HUDEP-2 (cell line): ENCODE measurements around the gene KCNK18.

Source experiments
- DNase-seq, 76 experiments: peaks; one replicate each; lab custom pipeline; 2025; ENCODE audit not compliant: unreplicated experiment in 76 of 76; lab: John Stamatoyannopoulos, UW

The KCNK18 gene

GRCh38 chr10:117197189-117197588 is at the start of gene KCNK18:
Gene KCNK18, plus strand, starts transcription at chr10:117197489. Its CDS starts 0 bp downstream, at chr10:117197489.
- DNase-seq = no peak

GRCh38 chr10:117148284-117148683 is 49.0 kb upstream of the KCNK18 start:
- DNase-seq = no peak

DNA sequence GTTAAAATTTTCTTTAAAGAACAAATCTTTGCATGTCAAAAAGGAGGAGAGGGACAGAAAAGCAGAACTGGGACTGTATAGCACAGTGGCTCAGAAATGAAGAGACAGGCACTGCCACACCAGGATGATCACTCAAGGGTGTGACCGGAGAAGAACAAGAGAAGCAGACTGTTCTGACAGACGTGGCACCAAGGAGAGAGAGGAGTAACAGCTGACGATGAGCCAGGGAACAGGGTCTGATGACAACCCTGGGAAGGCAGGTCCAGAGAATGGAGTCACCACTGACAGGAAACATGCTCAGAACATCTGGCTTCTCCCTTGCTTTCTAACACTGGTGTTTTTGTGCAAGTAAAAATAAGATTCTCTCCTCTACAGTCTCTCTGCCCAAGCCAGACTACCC is 44.6 kb upstream of the KCNK18 start:
- DNase-seq = no peak

DNA sequence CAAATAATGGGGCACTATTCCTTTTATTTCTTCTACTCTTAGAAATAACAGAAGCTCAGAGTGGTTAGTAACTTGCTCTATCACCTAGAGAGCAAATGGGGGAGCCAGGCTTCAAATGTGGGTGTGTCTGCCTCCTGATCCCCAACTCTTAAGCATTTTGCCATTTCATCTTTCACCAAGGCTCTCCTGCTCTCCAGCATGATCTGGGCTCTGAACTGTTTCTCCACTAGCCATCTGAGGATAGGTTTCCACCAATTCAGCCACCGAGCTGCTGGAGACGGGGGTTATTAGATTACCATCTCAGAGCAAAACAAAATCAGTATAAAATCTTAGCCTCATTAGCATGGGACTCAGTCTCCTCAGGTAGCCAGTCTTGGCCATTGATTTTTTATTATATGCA is 39.0 kb upstream of the KCNK18 start:
- no peak for DNase-seq

- DNase-seq = no peak
These were observed 37.9 kb upstream of the KCNK18 start for GRCh38 chr10:117159390-117159789.

DNA sequence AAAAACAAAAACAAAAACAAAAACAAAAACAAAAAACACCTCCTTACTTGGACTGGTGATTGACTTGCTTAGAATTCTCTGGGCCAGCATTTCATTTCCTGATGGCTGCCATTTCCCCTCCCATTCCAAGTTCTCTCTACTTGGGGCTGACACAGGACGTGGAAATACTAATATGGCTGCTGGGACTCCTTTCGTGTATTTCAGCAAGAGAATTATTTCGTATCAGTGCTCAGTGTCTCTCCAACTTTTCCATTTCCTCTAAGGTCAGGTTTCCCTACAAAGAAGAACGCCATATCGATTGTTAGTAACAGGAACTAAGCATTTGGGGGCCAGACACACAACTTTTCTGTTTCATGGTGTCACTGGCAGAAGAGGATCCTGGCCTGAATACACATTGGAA is 36.7 kb upstream of the KCNK18 start:
- no peak for DNase-seq

GRCh38 chr10:117161386-117162033 is 35.8 kb upstream of the KCNK18 start:
- DNase-seq = no peak

GRCh38 chr10:117162093-117163060 is 34.9 kb upstream of the KCNK18 start:
- no peak for DNase-seq

GRCh38 chr10:117163061-117163953 is 34.0 kb upstream of the KCNK18 start:
- no peak for DNase-seq

DNA sequence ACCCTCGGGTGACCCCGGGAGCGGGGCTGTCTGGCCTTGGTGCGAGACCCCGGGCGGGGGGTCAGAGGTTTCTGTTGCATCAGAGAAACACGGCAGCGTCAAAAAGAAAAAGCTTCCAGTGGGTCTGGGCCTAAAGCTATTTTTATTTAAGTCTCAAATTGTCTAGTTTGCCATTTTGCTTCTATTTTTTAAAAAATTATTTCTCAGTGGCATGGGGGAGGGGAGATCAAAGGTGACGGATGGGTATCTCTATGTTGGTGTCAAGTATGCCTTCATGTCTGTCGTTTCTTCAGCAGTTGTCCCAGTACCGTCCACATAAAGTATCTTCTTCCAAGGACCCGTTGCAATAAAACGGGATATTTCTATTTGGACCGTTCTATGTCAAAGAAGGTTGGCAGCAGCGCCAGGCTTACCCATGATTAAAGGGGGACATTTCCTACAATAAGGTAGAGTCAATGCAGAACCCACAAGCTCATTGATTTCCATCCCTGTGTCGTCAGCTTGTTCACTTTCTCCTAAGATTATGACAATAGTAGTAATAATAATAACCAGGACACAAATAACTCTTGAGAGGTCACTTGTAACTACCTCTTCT is 33.2 kb upstream of the KCNK18 start:
- no peak for DNase-seq

DNA sequence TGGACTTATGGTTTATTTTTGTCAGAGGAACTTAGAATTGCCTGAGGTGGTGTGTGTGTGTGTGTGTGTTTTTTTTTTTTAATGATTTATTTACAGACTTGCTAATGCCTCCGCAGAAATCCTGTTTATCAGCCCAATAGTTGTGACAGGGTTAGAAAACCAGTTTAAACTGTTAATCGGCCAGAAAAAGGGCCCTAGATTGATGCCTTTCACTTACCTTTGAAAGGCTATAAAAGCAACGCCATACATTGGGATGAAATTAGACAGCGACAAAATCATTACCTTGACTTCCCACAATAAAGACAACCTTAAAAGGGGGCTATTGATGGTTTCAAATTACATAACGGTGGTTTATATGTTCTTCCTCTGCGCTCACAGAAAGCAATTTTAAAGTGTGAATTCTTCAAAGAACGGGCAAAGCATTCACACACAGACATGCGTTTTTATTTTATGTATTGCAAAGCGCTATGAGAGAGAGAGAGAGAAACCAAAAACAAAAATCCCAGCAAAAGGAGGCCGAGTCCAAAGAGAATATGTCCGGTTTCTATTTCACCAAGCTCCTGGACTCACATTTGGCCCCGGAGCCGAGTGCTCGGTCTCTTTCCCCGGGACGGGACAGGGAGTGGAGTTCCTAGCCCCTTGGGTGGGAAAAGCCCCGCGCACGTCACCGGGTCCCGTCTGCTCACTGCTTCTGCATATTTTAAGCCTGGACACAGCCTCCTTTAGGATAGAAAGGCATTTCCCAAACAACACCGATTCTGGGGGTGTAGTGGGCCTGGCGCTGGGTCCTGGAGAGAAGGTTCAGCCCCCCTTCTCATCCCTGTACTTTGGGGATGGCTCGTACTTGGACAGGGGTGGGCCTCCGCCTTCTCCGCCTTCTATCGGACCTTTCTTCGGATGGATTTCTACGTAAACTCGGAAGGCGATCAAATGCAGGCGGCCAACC is 32.4 kb upstream of the KCNK18 start:
- DNase-seq = no peak

DNA sequence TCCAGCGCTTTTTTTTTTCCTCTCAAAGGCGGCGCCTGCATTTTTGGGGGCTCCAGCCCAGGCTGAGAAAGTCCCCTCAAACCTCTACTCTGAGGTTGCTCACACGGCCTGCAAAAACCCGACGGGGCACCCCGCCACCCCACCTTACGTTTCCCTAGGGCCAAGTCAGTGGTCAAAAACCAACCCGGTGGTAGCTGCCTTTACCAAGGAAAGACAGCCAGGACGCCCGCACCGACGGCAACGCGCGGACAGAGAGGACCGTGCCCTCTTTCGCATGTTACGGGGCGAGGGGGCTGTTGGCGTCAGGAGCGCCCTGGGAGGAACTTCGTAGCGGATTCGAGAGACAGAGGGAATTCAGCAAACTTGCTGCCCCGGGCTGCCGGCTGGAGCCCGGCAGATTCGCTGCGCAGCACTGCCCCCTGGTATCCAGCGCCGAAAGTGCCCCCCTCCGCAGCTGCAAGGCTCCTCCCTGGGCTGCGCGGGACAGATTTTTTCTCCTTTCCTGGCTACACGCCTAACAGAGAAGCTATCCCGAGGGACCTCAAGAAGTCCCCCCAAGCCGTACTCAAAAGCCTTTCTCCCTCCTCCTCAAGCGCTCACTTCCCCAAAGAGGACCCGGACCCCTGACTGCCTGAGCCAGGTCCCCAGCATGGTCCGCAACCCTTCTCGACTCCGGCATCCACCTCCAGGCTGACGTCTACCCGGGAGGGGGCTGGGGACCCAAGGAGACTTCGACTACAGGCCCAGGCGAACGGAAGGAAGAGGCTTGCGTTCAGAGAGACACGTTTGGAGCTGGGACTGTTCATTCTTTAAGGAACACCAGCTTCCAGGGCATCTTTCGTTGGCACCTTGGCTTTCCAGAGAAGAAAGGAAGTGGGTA is 31.5 kb upstream of the KCNK18 start:
- peak in 27 of 76 experiments; percentile 1 to 42 (median 17) for DNase-seq

- no peak for DNase-seq
These were observed 30.6 kb upstream of the KCNK18 start for GRCh38 chr10:117166418-117167345.

DNA sequence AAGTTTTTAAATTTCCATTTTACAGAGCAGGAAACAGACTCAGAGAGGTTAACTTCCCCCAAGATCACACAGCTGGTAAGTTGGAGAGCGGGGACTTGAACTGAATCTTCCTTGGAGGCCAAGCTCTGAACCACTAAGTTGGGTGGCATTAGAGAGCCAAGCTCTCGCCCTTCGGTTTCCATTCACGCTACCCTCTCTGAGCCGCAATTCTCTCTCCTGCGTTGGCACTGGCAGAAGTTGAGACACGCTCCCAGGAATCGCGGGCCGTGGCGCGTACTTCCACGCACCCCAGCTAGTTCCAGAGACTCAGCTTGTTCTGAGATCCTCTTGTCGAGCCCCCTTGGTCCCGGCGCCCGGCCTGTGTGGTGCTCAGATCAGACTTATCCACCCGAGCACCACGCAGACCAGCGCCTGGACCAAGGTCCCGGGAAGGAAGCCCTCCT is 29.9 kb upstream of the KCNK18 start:
- DNase-seq = no peak

DNA sequence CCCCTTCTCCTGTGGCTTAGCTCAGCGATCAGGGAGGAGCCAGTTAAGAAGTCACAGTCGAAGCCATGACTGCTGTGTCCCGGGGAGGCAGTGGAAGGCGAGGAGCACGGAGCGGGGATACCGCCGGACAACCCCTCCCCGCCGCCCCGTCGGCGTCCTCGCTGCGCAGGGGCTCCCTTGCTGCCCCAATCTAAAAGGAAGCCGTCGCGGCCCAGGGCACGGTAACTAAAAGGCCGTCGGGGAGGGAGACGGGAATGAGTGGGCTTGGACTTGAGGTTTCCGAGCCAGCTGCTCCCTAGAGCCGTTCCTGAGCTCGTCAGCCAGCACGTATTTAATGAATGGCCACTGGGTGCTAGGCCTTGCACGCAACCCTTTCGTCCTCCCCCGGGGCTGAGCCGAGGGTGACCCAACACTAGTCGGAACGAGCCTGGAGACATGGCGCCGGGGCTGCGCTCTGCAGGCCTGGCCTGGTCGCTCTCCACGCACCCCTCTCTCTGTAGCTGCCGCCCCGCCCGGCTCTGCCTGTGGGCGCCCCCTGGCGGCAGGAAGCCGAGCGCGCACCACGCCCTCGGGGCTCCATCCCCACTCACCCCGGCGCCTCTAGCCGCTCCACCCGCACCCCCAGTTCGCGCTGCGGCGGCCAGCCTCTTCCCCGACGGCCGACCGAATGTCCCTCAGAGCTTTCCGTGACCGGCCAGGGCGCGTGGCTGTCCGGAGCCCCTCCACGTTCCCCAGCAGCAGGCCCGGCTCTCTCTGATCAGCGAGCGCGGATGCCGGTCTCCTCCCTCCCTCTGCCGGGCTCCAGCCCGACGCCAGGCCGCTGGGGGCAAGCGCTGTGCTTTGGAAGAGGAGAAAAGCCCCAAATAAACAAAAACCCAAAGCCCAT is 29.3 kb upstream of the KCNK18 start:
- DNase-seq = peak in 41 of 76 experiments; percentile 1 to 50 (median 21)

GRCh38 chr10:117168729-117169128 is 28.6 kb upstream of the KCNK18 start:
- no peak for DNase-seq
